Activated naive CD4-positive, alpha-beta T cell (primary cell): ENCODE measurements around the gene QSOX2.

Experiments
- DNase-seq, 4 experiments: peaks; one replicate each; lab custom pipeline; 2025; lab: John Stamatoyannopoulos, UW

Gene QSOX2

GRCh38 chr9:136222166-136222905 lies 23.3 kb downstream of the QSOX2 start:
- DNase-seq: no peak

DNA sequence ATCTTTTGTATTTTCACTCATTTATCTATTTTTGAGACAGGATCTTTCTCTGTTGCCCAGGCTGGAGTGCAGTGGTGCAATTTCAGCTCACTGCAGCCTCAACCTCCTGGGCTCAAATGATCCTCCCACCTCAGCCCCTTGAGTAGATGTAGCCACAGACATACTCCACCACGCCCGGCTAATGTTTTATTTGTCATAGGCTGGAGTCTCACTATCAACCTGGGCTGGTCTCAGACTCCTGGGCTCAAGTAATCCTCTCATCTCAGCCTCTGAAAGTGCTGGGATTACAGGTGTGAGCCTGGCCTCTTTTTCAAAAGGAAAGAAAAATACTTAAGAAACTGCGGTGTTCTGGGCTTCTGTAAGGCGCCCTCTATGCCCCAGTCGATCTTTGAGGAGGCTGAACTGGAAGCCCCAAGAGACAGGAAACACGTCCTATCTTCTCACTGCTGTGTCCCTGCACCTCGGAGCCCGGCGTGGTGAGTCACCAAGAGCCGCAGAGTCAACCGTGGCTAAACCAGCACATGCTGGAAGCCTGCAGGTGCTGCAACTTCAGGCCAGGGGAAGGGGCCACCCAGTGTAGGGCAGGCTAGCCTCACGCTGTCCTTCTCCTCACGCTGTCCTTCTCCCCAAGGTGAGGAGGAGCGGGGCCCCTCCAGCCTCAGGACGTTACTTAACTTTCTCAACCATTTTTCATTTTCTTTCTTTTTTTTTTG lies 25.4 kb downstream of the QSOX2 start:
- DNase-seq: no peak

GRCh38 chr9:136219276-136219675 lies 26.3 kb downstream of the QSOX2 start:
- no peak for DNase-seq

- DNase-seq: no peak
These were observed 26.9 kb downstream of the QSOX2 start for GRCh38 chr9:136218673-136219072.

- no peak for DNase-seq
These were observed 27.3 kb downstream of the QSOX2 start for GRCh38 chr9:136218271-136218670.

DNA sequence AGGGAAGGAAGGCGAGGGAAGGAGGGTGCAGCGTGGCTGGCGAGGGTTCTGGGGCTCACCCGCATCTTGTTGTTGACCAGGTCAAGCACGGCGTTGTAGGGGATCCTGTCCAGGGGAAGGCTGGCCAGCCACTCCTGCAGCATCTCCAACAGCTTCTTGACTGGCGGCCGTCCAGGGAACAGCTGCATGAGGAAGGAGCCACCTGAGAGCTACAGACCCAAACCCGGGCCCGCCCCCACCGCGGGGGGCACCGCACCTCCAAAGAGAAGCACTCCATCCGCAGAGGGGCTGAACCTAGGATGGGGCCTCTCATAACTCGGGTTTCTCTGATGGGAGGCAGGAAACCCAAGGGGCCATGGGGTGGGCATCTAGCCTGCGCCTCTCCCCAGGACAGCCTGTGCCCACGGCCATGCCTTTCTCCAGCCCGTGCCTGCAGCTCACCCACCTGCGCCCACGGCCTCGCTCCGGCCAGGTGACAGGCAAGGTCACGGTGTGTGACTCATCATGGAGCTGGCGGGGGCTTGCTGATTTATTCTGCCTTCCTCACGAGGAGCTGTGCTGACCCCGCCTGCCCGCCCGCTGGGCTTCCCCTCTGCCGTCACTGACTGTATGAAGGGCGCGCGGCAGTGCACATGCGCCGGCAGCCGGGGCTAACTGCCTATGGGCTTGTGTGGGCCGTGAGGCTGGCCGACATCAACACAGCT lies 28.9 kb downstream of the QSOX2 start:
- DNase-seq: no peak

DNA sequence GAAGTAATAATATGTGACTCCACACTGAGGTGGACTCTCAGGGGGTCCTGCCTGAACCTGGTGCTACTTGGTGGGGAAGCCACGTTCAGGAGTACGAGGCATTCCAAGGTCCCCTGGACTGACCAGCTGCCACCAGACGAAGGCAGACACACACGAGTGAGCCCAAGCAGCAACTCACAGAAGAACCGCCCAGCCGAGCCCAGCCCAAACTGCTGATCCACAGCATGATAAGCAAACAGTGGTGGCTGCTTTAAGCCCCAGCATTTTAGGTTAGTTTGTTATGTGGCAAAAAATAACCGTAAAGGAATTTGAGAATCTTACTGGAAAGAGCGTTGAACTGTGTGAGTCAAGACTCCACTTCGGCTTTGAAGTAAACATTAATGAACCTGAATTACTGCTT lies 31.9 kb downstream of the QSOX2 start:
- no peak for DNase-seq

GRCh38 chr9:136212345-136212950 lies 33.2 kb downstream of the QSOX2 start:
- DNase-seq: no peak

DNA sequence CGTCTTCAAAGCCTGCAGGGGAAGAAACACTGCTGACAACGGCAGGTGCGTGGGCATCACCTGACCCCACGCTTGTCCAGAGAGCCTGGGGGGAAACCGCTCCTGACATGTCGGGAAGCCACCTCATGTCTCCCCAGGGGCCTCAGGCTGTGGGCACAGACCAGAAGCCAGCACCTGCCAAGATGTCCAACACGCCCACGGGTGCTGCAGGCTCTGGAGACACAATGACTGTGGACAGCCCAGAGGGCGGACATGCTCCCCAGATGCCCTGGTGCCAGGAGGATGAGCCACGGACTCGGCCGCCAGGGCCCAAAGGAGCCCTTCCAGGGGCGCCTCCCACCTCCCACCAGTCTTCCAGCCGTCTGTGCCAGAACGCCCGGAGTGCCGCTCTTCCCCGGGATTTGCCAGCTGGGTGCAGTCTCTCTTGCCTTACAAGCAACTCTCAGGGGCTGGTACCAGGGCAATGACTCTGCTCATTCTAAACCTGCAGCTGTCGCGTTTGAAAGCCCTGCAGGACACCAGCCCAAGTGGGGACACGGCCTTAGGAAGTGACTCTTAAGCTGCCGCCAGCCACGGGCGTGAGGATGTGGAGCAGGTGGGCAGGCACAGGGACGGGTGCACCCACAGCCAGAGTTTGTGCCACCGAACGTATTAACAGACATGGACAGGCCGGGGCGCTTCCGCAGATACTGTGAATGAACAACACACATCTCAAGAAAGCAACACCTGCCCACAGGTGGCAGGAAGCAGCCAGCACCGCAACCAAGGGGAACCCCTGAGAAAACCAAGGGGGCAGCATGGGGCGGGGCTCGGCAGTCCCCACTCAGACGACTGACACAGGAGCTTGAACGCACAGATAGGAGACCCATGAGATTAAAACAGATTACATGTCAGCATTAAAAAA lies 33.9 kb downstream of the QSOX2 start:
- no peak for DNase-seq

GRCh38 chr9:136211006-136211405 lies 34.6 kb downstream of the QSOX2 start:
- no peak for DNase-seq

- no peak for DNase-seq
These were observed 35.3 kb downstream of the QSOX2 start for GRCh38 chr9:136210276-136210675.

DNA sequence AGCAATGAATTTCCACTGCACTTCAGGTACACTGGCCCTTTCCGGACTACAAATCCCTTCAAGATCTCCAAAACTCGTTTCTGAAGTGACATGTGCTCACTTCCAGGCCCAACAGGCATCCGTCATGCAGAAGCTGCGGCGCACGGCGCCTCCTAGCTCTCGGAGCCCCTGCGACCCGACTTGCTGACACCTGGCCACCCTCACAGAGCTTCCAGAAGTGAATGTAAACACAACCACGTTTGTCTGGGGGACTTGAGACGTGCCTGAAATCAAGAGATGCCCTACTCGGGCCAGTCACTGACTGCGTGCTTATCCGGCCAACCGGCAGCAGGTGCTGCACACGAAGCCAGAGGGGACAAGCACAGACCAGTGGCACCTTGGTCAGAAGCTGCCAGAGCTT lies 35.8 kb downstream of the QSOX2 start:
- DNase-seq: no peak

DNA sequence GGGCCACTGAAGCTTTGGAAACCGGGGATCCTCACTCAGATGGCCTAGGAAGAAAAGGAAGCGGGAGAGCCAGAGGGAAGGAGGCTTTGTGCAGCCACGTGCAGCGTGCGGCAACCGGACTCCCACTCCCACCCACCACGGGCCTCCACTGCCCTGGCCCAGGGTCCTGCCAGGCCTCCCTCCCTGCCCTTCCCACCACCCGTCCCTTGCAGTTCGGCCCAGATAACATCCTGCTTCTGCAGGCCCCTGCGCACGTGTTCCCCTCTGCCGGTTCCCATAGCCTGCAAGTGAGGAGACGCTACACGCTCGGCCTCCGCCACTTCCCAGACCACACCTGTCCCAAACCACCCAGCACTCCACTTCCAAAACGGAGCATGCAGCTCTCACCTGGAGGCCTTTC lies 36.4 kb downstream of the QSOX2 start:
- DNase-seq: no peak

DNA sequence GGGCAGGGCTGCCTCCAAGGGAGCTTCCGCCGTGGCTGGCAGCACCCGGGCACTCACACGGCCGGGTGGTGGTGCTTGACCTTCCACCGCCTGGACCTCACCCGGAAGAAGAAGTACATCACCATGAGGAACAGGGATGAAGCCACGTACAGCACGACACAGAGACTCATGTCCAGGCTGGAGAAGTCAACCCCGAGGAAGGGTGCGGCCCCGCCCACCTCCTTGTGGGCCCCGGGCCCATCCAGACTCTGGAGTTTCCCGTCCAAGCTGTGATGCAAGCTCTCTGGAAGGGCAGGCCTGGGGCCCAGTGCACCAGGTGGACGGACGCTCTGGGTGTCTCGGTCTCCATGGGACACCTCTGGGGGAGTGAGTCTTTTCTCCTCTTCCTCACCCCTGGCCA lies 36.9 kb downstream of the QSOX2 start:
- DNase-seq: no peak

DNA sequence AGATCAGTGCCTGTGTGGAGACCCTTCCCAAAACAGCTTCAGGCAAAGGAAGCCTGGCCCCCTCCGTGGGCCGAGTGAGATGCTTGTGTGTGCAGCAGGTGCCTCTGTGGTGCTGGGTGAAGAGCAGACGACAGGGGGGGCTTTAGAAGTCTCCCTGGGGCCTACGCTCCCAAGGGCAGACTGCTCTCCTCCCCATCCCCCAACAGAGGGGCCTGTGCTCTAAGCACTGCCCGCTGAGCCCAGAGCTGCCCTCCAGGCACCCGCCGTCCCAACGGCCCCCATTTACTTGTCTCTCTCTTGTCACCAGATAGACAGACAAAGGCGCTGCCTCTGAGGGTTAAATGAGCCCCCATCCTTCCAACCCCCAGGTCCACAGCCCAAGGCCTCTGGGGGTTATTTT lies 38.0 kb downstream of the QSOX2 start:
- DNase-seq: no peak

DNA sequence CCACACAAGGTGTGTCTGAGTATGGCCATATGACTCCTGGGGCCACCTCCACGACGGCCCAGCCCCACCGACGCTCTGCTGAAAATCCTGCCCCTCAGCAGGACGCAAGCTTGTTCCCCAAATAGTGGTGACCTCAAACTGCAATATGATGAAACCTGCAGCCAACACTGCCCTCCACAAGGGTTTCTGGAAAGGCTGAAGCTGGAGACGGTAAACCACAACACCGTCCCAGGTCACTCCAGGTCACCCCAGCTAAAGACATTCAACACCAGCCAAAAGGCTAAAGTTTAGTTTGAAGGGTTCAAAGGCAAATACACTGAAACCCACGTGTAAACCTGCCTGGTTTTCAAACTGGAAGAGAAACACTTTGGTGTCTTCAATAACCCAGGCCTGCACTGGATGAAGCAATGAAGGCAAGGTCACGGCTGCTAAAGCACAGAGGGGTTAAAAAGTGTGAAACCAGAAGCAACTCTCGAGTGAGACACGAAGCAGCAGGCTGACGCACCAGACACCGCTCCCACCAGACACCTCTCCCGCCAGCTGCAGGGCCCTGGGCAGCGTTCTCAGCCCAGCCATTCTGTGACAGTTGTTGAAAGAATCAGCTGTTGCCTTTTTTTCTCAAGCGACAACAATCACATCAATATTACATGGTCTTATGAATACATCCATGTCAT lies 38.9 kb downstream of the QSOX2 start:
- DNase-seq: no peak

GRCh38 chr9:136205707-136205992 lies 40.0 kb downstream of the QSOX2 start:
- no peak for DNase-seq

- DNase-seq: peak in 1 of 4 experiments; percentile 12
These were observed 40.5 kb downstream of the QSOX2 start, which contains the start of gene LHX3 for GRCh38 chr9:136204838-136205706. Gene LHX3, minus strand, starts transcription at chr9:136205128. Its CDS starts 116 bp downstream, at chr9:136205012.

- no peak for DNase-seq
These were observed 41.3 kb downstream of the QSOX2 start for GRCh38 chr9:136204145-136204805.
